Measurements from ENCODE around the gene RAP2B.
"Not testable (repeated sequence)": the region's sequence is repeated elsewhere in the genome, so short reads cannot be mapped to it uniquely, and the experiment has no call there.

The RAP2B gene

DNA sequence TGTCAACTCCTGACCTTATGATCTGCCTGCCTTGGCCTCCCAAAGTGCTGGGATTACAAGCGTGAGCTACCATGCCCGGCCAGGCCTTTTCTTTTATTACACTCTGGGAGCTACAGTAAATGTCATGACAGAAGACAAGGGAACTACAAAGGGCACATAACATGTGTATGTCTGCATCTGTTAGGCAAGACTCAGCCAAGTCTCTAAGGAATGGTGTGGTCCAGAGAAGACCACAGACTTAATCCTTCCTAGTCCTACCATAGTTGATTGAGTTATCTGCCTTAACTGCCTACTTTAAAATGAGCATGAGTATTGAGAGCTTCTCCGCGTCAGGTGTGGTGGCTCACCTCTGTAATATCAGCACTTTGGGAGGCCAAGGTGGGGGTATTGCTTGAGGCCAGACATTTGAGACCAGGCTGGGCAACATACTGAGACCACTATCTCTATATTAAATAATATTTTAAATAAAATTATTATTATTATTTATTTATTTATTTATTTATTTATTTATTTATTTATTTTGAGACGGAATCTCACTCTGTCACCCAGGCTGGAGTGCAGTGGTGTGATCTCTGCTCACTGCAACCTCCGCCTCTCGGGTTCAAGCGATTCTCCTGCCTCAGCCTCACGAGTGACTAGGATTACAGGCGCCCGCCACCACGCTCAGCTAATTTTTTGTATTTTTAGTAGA, 31.9 kb downstream of the RAP2B start:
- not testable (repeated sequence) for DNase-seq (ENCODE audit: low read depth)

DNA sequence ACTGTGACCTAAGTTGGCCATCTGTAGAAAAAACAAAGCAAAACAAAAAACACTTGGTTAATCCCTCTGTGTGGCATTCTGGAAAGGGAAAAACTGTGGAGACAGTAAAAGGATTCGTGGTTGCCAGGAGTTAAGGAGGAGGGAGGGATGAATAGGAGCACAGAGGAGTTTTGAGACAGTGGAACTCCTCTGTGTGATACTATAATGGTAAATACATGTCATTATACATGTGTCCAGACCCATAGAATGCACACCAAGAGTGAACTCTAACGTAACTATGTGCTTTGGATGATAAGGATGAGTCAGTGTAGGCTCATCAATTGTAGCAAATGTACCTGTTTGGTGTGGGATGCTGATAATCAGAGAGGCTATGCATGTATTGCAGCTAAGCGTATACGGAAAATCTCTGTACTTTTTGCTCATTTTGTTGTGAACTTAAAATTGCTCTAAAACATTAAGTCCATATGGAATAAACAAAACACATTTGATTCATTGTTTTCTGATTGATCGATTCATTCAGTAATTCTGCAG, 33.4 kb downstream of the RAP2B start:
- no peak for DNase-seq (ENCODE audit: low read depth)

- DNase-seq (ENCODE audit: low read depth): no peak
Measured at GRCh38 chr3:153209596-153209995, 47.6 kb downstream of the RAP2B start.

- no peak for DNase-seq (ENCODE audit: low read depth)
Measured at GRCh38 chr3:153210146-153210545, 48.1 kb downstream of the RAP2B start.

DNA sequence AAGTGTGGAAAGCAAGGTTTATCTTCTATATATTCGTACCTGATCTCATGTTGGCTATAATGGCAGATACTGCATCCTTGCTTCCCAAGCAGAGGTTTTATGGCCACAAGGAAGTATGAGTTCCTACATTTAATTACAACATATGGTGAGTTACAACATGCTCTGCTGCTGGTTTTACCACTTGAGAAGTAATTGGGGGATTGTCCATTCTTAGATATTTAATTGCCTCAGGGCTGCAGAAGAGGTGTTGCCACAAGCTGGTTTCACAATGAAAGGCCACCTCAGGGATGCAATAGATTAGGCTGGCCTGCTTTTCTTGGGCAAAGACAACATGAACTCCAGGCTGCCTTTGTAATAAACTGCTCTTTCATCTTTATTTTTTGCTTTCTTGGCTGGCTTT, 48.6 kb downstream of the RAP2B start:
- no peak for DNase-seq (ENCODE audit: low read depth)

- DNase-seq (ENCODE audit: low read depth): no peak
Measured at GRCh38 chr3:153215497-153215896, 53.5 kb downstream of the RAP2B start.

GRCh38 chr3:153215966-153216365, 53.9 kb downstream of the RAP2B start:
- no peak for DNase-seq (ENCODE audit: low read depth)

GRCh38 chr3:153216928-153217327, 54.9 kb downstream of the RAP2B start:
- no peak for DNase-seq (ENCODE audit: low read depth)

- DNase-seq (ENCODE audit: low read depth): no peak
Measured at GRCh38 chr3:153219146-153219545, 57.1 kb downstream of the RAP2B start.
